GM12801 (cell line): ENCODE data around the gene MGAT5B.

Experiments
- TF ChIP-seq, protein P1 (sequence below): IDR thresholded peaks from one replicate; pipeline ENCODE4 v1.5.1; 2011; ENCODE audit warnings: control low read depth; ENCODE audit not compliant: insufficient read length; ENCODE audit errors: extremely low read depth

Gene MGAT5B

DNA sequence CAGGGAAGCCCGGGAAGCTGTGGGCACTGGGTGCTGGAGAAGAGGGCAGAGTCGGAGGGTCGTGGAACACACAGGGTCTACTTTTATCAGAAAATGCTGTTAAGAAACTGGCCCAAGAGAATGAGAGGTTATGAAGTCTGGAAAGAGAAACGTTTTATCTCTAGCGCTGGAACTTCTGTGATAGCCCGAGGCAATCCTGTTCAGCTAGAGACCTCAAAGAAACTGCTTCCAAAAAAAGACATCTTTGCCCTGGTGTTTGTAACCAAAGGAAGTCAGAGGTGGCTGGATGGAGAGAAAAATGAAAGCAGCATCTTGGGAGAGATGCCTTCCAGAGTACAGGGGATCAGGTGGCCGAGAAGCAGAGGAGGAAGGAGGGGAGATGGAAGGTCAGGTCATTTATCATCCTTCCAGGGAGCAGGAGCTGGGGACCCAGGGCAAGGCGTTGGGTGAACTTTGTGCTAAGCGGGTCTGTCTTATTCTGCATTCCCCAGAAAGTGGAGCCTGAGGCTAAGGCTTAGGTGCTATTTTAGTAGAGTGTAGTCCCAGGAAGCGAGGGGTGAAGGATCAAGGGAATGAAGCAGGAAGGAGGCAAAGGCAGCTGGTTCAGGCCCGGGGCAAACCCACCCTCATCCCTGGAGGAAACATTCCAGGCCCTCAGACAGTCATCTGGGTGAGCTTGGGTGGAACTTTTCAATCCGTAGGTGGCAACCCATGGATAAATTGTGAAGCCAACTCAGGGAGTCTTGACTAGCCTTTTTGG is 66.5 kb downstream of the MGAT5B start:
- TF ChIP-seq, protein P1, sequence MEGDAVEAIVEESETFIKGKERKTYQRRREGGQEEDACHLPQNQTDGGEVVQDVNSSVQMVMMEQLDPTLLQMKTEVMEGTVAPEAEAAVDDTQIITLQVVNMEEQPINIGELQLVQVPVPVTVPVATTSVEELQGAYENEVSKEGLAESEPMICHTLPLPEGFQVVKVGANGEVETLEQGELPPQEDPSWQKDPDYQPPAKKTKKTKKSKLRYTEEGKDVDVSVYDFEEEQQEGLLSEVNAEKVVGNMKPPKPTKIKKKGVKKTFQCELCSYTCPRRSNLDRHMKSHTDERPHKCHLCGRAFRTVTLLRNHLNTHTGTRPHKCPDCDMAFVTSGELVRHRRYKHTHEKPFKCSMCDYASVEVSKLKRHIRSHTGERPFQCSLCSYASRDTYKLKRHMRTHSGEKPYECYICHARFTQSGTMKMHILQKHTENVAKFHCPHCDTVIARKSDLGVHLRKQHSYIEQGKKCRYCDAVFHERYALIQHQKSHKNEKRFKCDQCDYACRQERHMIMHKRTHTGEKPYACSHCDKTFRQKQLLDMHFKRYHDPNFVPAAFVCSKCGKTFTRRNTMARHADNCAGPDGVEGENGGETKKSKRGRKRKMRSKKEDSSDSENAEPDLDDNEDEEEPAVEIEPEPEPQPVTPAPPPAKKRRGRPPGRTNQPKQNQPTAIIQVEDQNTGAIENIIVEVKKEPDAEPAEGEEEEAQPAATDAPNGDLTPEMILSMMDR = no peak

DNA sequence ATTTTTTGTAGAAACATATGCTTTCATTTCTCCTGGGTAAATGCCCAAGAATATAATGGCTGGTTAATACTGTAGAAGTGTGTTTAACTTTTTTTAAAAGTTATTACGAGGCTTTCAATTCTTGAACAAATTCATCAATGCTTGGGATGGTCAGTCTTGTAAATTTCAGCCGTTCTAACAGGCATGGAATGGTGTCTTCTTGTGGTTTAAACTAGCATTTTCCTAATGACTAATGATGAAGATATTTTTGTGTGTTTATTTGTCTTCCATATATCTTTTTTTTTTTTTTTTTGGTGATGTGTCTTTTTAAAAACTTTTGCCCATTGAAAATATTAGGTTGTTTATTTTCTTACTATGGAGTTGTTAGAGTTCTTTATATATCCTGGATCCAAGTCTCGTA is 67.1 kb downstream of the MGAT5B start:
- TF ChIP-seq, protein P1 = no peak

DNA sequence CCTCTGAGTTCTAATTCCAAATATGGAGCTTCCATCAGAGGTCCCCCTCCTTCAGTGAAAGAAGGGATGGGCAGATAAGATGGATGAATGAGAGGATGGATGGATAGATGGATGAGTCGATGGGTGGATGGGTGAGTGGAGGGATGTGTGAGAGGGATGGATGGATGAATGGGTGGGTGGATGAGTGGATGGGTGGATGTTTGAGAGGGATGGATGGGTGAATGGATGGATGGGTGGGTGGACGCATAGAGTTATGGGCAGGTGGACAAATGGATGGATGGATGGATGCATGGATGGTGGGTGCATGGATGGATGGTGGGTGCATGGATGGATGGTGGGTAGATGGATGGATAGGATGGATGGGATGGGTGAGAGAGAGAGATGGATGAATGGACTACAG is 69.0 kb downstream of the MGAT5B start:
- TF ChIP-seq, protein P1 = no peak

DNA sequence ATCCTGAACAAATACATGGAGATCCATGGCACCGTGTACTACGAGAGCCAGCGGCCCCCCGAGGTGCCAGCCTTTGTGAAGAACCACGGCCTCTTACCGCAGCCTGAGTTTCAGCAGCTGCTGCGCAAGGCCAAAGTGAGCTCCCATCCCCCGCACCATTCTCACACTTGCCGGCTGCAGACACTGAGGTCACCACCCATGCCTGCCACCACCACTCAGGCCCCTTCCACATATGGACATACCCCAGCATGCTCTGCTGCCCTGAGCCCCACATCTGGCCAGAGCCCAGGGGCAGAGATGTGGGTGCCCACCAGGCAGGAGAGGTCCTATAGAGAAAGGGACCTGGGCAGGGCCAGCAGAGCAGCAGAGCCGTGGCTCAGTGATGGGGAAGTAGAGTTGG is 69.8 kb downstream of the MGAT5B start:
- TF ChIP-seq, protein P1 = no peak

DNA sequence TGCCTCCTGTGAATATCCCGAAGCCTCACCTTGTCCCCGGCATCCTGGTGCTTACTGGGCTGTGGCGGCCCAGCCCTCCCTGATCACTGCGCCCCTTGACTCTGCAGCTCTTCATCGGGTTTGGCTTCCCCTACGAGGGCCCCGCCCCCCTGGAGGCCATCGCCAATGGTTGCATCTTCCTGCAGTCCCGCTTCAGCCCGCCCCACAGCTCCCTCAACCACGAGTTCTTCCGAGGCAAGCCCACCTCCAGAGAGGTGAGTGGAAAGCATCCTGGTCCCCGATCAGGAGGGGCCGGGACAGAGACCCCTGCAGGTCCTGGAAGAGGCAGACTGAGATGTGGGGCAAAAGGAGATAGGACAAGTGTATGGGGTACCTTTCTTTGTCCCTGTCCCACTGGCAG is 72.1 kb downstream of the MGAT5B start:
- TF ChIP-seq, protein P1 = no peak

DNA sequence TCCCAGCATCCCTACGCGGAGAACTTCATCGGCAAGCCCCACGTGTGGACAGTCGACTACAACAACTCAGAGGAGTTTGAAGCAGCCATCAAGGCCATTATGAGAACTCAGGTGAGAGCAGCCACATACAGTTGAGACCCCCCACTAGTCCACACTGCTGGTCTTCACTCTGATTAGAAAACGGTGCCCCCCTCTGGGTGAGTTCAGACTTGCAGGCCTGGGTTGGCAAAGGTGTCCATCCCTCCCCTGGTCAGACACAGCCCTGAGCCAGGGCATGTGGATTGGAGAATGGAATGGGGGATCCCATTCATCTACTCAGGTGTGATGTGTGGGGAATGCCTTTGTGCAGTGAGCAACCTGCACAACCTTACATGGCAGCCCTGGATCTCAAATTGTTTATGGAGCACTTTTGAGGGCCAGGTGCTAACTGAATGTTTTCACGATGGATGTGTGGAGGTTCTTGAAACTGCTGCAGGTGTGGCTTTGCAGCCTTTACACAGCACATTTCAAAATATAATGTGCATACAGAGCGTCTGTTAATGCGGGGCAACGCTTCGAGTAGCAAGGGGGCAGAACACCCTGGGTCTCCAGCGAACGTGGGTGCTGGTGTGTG is 72.6 kb downstream of the MGAT5B start:
- TF ChIP-seq, protein P1 = no peak

DNA sequence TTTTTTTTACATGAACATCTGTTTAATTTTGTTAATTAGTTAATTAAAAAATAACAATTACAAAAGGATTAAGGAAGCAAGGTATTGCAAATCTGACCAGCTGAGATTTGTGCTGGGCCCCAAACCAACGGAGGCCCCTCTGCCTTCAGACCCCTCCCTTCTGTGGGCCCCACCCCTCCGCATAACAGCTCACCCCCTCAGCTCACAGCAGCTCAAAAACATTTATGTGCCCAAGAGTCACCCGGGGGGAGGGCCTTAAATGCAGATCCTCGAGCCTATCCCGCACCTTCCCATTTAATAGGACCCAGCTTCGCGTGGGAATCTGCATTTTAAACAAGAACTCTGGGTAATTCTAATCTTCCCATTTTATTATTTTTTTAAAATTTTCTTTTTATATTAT is 75.0 kb downstream of the MGAT5B start:
- TF ChIP-seq, protein P1 = no peak
